Activated T-helper 9 cell treated with anti-CD3 and anti-CD28 coated beads, Interleukin-2, amount 50 U/mL, for 16 hours (primary cell): ENCODE results near the gene IL1R2.
"Not testable (repeated sequence)": the region's sequence is repeated elsewhere in the genome, so short reads cannot be mapped to it uniquely, and the experiment has no call there.

Experiments used
- DNase-seq: peaks from one replicate; pipeline ENCODE4 v3.0.0-alpha.2; 2020; ENCODE audit warnings: low read depth

IL1R2 gene

GRCh38 chr2:102000012-102000411, 8.3 kb downstream of the IL1R2 start:
- DNase-seq, result no peak

- DNase-seq, result no peak
Observed at GRCh38 chr2:102000813-102001766, 9.3 kb downstream of the IL1R2 start.

- DNase-seq, result no peak
Observed at GRCh38 chr2:102001767-102002142, 10.0 kb downstream of the IL1R2 start.

GRCh38 chr2:102002228-102002627, 10.5 kb downstream of the IL1R2 start:
- DNase-seq, result no peak

- not testable (repeated sequence) for DNase-seq
Observed at GRCh38 chr2:102002909-102003308, 11.1 kb downstream of the IL1R2 start.

- no peak for DNase-seq
Observed at GRCh38 chr2:102003696-102004095, 11.9 kb downstream of the IL1R2 start.

- DNase-seq, result no peak
Observed at GRCh38 chr2:102004581-102004980, 12.8 kb downstream of the IL1R2 start.

- DNase-seq, result no peak
Observed at GRCh38 chr2:102005449-102005848, 13.7 kb downstream of the IL1R2 start.

- DNase-seq, result no peak
Observed at GRCh38 chr2:102005989-102006885, 14.5 kb downstream of the IL1R2 start.

- DNase-seq, result no peak
Observed at GRCh38 chr2:102006886-102007278, 15.1 kb downstream of the IL1R2 start.

- DNase-seq, result no peak
Observed at GRCh38 chr2:102008490-102008889, 16.7 kb downstream of the IL1R2 start.

GRCh38 chr2:102009557-102009956, 17.8 kb downstream of the IL1R2 start:
- no peak for DNase-seq

GRCh38 chr2:102010902-102011301, 19.1 kb downstream of the IL1R2 start:
- no peak for DNase-seq

GRCh38 chr2:102012061-102012614, 20.4 kb downstream of the IL1R2 start:
- DNase-seq, result no peak

GRCh38 chr2:102013206-102014040, 21.7 kb downstream of the IL1R2 start:
- no peak for DNase-seq

GRCh38 chr2:102014041-102014345, 22.2 kb downstream of the IL1R2 start:
- DNase-seq, result no peak

GRCh38 chr2:102015399-102015798, 23.6 kb downstream of the IL1R2 start:
- no peak for DNase-seq

- no peak for DNase-seq
Observed at GRCh38 chr2:102016399-102016955, 24.7 kb downstream of the IL1R2 start.

GRCh38 chr2:102018823-102019445, 27.2 kb downstream of the IL1R2 start:
- DNase-seq, result no peak

GRCh38 chr2:102020596-102021170, 28.9 kb downstream of the IL1R2 start:
- peak; percentile 77 for DNase-seq

GRCh38 chr2:102021779-102022178, 30.0 kb downstream of the IL1R2 start:
- no peak for DNase-seq
